ENCODE data around the gene VWCE. TPM values are rescaled to one million over a fixed set of nuclear protein-coding genes. Genes with fewer than 3 reads are reported as not detected.

VWCE gene
- total and polyA plus RNA-seq, 9 of the 15 experiments (the other 6 are each of a cell fraction or from before 2014, with no cell fraction given) = 0.06 to 1.6 (median 0.63) TPM; not detected in 1

- TF ChIP-seq NKRF (IDR thresholded peaks at IDR 0.05; ENCODE audit: borderline replicate concordance) (peak; percentile 13; the same call in 1 of the 2 replicates), SLC30A9 (CRISPR knock-in tag; IDR thresholded peaks at IDR 0.05) (no peak), PHF20 (IDR thresholded peaks at IDR 0.05; ENCODE audit: partially characterized antibody) (peak; percentile 34)
Observed at GRCh38 chr11:61272731-61273130, 22.4 kb downstream of the VWCE start (continued).

GRCh38 chr11:61270354-61271076 lies 24.6 kb downstream of the VWCE start:
- POLR2A ChIA-PET = interaction anchor here (0.6 to 1.4 kb wide), 3 partner anchors 10 to 108 kb away, joined by 4 to 5 read pairs (median 5); no protein-coding TSS in a partner anchor

More at GRCh38 chr11:61270354-61271076, 24.6 kb downstream of the VWCE start:
- CTCF ChIA-PET (ENCODE audit: low intra/inter-chr PET ratio) = no interaction called here
- FAIRE-seq (peak; percentile 15), ATAC-seq (no peak), DNase-seq (ENCODE audit: extremely low read depth in 1 of 4, low spot score in 3 of 4) (no peak)
- H3K4me3 ChIP-seq = no peak overlapping the region
- H2AFZ ChIP-seq (ENCODE audit: low read depth, low read length) = no peak overlapping the region
- no peak overlapping the region for H3K9ac ChIP-seq (ENCODE audit: insufficient read depth in 1 of 2, low read depth in 2 of 2, low read length in 2 of 2)
- H4K20me1 ChIP-seq (replicated peaks; ENCODE audit: control insufficient read depth, insufficient read depth, low read length) = no peaks in the 10 kb centered on the region
- H3K27me3 ChIP-seq (ENCODE audit: control insufficient read depth in 2 of 2, insufficient read depth in 2 of 2, low read length in 2 of 2) = no peaks in the 10 kb centered on the region
- H3K4me2 ChIP-seq (ENCODE audit: insufficient read depth, low read length) = no peak overlapping the region
- WGBS (ENCODE audit: insufficient coverage, low coverage, missing lambda C conversion rate) = 33% methylated on average over 6 of the region's 7 CpGs
- in situ Hi-C loops (cut with MboI) (no loop called here), intact Hi-C loops (cut with micrococcal nuclease) (no loop called here)
- TF ChIP-seq ZSCAN32 (CRISPR knock-in tag; IDR thresholded peaks at IDR 0.05) (no peak), ZBTB40 (IDR thresholded peaks at IDR 0.05) (peak; percentile 58), ZBTB40 (CRISPR knock-in tag; IDR thresholded peaks at IDR 0.05) (no peak), ELF1 (tag; IDR thresholded peaks at IDR 0.05) (no peak), ZNF121 (CRISPR knock-in tag; conservative IDR thresholded peaks at IDR 0.05) (0 out of 2 replicates have a peak, but pooled peaks have one; percentile 9)
- H3K36me3 ChIP-seq (ENCODE audit: control insufficient read depth, insufficient read depth, low read length) = no peaks in the 10 kb centered on the region
- H3K9me3 ChIP-seq (replicated peaks; ENCODE audit: control insufficient read depth, insufficient read depth, low read depth, low read length) = no peaks in the 10 kb centered on the region
- no peaks in the 10 kb centered on the region for H3K9me1 ChIP-seq (ENCODE audit: control insufficient read depth, insufficient read depth, low read length)
- H3K79me2 ChIP-seq (ENCODE audit: control insufficient read depth, insufficient read depth, low read length) = no peaks in the 10 kb centered on the region
- H3K4me1 ChIP-seq (replicated peaks in 1 of 2; ENCODE audit: control insufficient read depth in 2 of 2, insufficient read depth in 2 of 2, low read length in 2 of 2) = peaks cover 15 to 30% of the 10 kb centered on the region in 2 experiments; a peak in 4 of 5 replicates
- H3K27ac ChIP-seq (ENCODE audit: extremely low read depth, low read depth, low read length) = no peak overlapping the region
- BruUV-seq (replicated peaks) = no TSS peak
